NOMO-1 (cell line): ENCODE results near the gene TCERG1L.

Experiments used
- DNase-seq, 2 experiments: peaks; one replicate each; lab custom pipeline; 2025; ENCODE audit not compliant: unreplicated experiment in 2 of 2; lab: John Stamatoyannopoulos, UW

Gene TCERG1L

GRCh38 chr10:131272897-131273451 lies 38.5 kb downstream of the TCERG1L start:
- DNase-seq = no peak

- no peak for DNase-seq
Measured at GRCh38 chr10:131271966-131272365, 39.6 kb downstream of the TCERG1L start.

DNA sequence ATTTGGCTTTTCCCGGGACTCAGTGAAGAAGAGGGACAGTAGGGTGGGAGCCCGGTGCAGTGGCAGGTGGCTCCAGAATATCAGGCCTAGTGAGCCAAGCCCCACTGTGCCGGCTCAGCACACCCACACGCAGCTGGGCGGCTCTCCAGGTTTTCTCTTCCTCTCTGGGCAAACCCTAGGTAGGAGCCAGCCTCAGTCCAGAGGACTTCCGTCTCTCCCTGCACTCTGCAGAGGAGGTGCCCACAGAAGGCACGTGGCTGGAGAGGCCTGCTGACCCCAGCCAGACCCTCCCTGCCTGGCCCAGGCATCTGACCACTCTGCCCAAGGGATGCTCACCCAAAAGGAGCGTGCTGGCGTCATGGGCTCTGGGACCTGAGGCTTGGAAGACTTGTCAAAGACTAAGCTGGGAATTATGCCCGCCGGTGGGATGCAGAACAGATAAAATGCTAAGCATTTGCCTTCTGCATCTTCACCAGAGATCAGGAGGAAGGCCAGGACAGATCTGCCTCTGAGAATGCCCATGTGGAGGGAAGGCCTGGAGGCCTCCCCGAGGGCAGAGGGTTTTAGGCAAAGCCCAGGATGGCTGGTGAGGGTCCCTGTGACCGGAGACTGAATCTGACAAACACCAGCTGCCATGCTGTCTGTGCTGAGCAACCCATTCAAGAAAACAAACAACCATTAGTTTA lies 40.2 kb downstream of the TCERG1L start:
- no peak for DNase-seq

DNA sequence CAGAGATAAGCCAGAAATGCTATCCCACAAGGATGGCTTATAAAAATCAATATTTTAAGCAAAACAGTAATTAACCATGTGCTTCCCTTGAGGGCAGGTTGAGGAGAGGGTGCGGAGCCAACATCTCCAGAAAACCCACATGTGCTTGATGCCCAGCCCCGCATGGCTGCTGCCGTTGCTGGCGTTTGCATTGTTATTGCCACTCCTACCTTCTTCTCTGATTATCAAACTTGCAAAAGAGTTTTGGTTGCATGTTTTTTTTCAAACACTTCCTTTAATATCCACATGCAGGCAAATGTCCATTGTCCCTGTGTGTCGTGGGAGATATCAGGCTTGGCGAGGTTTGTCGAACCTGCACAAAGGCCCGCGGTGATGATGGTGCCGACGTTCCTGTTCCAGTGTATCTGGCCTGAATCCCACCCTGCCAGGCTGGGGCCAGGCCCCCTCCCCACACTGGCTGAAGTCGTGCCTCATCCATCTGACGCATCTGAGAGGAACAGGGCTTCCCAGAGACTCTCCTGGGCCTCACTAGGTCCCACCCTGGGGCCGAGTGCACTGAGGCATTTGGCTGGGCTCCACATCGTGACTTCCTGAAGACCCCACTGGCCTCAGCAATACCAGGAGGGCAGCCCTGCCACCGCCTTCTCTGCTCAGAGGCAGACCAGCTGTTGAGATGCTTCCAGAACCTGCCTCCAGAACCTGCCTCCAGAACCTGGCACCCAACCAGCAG lies 40.9 kb downstream of the TCERG1L start:
- no peak for DNase-seq

DNA sequence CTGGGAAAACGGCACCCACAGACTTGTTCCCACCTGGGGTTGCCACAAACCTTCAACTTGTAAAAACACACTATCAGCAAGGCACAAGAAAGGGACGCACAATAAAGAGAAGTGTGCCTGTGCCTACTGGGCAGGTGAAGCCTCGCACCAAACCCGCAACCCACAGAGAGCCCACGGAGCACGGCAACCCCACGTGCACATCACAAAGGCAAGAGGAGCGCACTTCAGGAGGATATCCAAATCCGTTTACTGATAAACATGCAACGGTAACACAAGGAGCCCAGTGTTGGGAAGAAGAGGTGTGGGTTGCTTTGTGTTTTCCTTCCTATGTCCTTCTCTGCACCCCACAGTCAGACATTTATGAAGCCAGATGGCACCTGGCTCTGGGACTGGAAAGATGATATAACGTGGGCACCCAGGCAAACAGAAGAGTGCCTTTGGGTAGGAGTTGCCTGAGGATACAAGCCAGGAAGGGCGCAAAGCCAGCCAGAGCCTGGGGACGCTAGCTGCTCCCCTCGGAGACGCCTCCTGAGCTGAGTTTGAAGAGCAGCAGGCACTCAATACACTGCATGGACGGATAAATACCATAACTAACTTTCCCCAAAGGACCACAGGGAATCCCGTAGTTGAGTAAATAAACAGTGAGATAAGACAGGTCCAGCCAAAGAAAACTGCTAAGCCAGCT lies 41.6 kb downstream of the TCERG1L start:
- DNase-seq = no peak

GRCh38 chr10:131267814-131268095 lies 43.8 kb downstream of the TCERG1L start:
- DNase-seq = no peak

- no peak for DNase-seq
Measured at GRCh38 chr10:131266936-131267813, 44.3 kb downstream of the TCERG1L start.

GRCh38 chr10:131264110-131264788 lies 47.3 kb downstream of the TCERG1L start:
- DNase-seq = no peak

DNA sequence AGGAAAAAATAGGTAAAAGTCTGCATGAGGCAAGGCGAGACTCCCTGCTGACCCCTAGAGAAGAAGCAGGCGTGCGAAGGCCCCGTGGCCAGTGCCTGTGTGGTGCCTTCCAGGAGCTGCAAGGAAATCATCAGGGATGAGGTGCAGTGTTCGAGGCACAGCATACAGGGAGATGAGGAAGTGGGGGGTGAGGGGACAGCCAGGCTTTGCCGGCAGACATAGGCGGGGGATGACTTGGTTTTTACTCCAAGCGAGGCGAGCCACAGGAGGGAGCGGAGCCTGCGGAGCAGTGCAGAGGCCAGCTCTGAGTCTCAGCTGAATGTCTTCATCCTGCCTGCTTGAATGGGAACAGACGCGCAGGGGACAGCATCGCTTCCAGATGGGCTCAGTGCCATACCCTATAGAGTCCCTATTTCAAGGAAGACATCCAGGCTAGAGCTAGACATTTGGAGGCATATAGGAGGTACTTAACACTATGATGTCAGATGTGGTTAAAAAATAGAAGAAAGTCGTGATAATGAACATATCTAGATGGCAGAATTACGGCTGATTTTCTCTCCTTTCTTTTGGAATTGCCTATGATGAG lies 49.5 kb downstream of the TCERG1L start:
- DNase-seq = no peak

GRCh38 chr10:131260452-131261211 lies 50.9 kb downstream of the TCERG1L start:
- no peak for DNase-seq

- no peak for DNase-seq
Measured at GRCh38 chr10:131260031-131260430, 51.5 kb downstream of the TCERG1L start.

DNA sequence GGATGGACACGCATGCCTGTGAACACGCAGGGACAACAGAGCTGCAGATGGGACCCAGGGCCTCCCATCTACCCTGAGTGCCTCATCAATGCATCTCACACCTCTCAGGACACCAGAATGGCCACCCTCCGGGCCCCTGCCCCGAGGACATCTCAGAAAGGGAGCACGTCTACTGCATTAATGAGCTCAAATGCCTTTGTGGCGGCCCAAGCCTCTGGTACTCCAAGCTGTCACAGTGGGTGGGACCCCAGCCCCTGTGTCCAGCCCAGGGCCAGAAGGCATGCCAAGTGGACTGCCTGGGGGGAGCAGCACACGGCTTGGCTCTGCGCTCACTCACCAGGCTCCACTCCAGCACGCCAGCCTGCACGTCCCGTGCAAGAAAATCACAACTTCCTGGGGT lies 52.0 kb downstream of the TCERG1L start:
- no peak for DNase-seq

DNA sequence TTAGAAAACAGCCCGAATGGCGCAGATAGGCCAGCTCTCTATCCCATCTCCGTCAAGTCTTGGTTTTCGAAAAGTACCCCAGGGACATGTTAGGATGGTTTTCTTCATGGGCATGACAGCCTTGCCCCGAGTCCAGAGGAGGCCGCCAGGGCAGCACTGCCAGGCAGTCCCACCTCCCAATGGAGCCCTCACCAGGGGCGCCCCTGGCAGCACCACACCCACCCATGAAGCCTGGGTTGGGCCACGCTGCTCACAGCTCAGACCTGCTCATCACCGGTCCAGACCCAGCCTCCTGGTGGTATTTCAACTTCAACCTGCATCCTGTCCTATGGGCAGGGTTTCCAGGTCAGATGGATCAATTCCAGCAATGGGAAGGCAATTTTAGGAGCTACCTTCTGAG lies 53.3 kb downstream of the TCERG1L start:
- no peak for DNase-seq

DNA sequence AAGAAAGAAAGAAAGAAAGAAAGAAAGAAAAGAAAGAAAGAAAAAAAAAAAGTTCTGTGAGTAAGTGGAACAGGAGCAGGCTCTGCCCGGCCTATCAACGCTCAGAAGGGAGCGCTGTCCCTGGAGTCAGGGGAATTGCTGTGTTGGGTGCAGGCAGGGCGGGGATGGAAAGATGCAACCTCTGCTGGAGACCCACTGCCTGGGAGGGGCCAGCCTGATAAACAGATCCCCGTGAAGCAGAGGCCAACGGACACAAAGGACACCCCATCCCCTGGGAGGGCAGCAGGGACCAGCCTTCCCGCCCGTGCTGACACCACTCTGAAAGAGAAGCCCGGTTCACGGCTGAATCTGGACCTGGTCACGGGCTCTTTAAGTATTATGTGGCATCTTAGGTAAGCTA lies 54.5 kb downstream of the TCERG1L start:
- no peak for DNase-seq

GRCh38 chr10:131254859-131255252 lies 56.7 kb downstream of the TCERG1L start:
- no peak for DNase-seq

DNA sequence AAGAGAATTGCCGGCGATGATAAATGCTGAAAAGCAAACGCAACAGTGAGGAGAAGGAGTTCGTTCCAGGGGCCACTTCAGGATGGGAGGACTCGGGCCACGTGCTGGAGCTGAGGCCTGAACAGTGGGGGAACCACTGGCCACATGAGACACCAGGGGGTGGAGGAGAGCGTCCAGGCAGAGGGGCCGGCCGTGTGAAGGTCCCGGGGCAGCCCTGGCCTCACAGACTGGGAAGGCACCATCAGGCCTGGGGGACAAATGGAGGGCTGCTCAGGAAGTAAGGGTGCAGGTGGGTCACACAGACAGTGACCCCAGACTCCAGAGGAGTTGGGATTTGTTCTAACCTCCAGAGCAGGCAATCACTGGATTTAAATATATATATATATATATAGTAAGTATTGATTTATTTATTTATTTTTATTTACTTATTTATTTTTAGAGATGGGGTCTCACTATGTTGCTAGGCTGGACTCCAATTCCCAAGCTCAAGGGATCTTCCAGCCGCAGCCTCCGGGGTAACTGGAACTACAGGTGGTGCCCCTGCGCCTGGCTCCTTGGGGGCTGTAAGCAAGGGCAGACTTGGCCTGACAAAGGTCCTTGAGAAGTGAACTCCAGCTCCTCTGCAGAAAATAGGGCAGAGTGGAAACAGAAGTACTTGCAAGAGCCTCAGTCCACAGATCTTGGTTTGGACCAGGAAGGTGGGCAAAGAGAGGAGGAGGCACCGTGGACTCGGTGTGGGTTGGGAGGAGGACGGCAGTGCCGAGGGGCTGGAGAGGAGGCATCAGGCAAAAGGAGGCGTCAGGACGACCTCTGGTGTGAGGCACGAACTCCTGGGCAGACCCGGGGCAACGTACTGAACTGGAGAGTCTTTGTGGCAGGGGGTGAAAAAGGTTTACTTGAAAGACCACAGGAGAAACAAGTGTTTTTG lies 57.3 kb downstream of the TCERG1L start:
- no peak for DNase-seq

GRCh38 chr10:131252567-131253276 lies 58.8 kb downstream of the TCERG1L start:
- no peak for DNase-seq

DNA sequence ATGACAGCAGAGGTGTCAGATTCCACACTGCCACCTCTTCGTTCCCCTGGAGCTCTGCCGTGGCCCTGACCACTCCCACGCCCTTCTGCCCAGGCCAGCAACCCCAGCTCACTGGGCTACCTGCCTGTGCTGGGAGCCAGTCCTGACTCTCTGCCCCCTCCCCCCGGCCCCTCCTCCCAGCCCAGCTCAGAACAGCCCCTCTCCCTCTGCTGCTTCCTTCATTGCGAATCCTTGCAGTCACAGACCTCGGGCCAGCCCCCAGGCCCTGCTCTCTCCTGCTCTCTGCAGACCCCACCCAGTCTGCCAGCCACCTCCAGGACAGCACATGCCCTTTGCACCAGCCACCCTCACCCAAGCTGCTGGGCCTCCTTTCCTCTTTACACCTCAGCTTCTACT lies 60.4 kb downstream of the TCERG1L start:
- no peak for DNase-seq
